ENCODE measurements around the gene RNF114.

Gene RNF114

GRCh38 chr20:49961413-49961812 is 25.2 kb downstream of the RNF114 start:
- no peak overlapping the region for H3K4me3 ChIP-seq (ENCODE audit: low read depth, low read length)
- TF ChIP-seq, protein P1, sequence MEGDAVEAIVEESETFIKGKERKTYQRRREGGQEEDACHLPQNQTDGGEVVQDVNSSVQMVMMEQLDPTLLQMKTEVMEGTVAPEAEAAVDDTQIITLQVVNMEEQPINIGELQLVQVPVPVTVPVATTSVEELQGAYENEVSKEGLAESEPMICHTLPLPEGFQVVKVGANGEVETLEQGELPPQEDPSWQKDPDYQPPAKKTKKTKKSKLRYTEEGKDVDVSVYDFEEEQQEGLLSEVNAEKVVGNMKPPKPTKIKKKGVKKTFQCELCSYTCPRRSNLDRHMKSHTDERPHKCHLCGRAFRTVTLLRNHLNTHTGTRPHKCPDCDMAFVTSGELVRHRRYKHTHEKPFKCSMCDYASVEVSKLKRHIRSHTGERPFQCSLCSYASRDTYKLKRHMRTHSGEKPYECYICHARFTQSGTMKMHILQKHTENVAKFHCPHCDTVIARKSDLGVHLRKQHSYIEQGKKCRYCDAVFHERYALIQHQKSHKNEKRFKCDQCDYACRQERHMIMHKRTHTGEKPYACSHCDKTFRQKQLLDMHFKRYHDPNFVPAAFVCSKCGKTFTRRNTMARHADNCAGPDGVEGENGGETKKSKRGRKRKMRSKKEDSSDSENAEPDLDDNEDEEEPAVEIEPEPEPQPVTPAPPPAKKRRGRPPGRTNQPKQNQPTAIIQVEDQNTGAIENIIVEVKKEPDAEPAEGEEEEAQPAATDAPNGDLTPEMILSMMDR (IDR thresholded peaks at IDR 0.05; ENCODE audit: low read depth, low read length): no peak

- TF ChIP-seq, protein P1 (IDR thresholded peaks at IDR 0.05; ENCODE audit: low read depth, low read length): peak; percentile 54
- no peak overlapping the region for H3K4me3 ChIP-seq (ENCODE audit: low read depth, low read length)
Observed at GRCh38 chr20:49964964-49965780, 29.0 kb downstream of the RNF114 start.

GRCh38 chr20:49965781-49966305 is 29.6 kb downstream of the RNF114 start:
- H3K4me3 ChIP-seq (ENCODE audit: low read depth, low read length): no peak overlapping the region
- TF ChIP-seq, protein P1 (IDR thresholded peaks at IDR 0.05; ENCODE audit: low read depth, low read length): no peak

DNA sequence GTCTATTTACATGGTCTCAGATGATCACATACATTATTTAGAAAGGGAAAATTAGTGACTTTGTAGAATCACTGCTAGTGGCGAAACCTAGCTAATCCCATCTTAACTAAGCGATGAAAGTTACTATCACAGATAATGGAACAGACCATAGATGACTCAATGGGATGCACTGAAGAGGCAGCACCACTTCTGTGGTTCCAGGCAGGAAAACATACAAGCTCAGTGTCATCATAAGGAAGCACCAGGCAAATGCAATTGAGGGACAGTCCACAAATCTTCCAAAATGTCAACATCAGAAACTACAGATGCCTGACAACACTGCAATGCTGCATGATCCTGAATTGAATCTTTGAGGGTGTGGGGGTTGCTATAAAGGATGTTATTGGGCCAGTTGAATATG is 30.7 kb downstream of the RNF114 start:
- no peak overlapping the region for H3K4me3 ChIP-seq (ENCODE audit: low read depth, low read length)
- TF ChIP-seq, protein P1 (IDR thresholded peaks at IDR 0.05; ENCODE audit: low read depth, low read length): no peak

DNA sequence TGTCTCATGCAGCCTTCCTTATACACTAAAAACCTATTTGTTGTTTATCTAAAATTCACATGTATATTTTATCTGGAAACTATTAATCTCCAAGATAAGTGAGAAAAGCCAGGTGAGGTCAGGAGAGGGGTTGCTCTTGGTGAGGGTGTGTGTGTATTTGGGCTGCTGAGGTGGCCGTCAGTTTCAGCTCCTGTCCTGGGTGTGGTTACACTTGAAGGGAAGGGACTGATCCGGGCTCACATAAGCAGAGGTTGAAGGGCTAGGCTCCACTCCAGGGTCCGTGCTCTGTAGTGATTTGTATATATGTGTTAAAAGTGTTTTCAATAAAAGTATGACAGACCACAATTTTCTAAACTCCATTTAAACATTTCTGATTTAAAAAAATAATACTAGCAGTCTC is 33.0 kb downstream of the RNF114 start:
- H3K4me3 ChIP-seq (ENCODE audit: low read depth, low read length): no peak overlapping the region
- TF ChIP-seq, protein P1 (IDR thresholded peaks at IDR 0.05; ENCODE audit: low read depth, low read length): no peak

- TF ChIP-seq, protein P1 (IDR thresholded peaks at IDR 0.05; ENCODE audit: low read depth, low read length): no peak
- no peak overlapping the region for H3K4me3 ChIP-seq (ENCODE audit: low read depth, low read length)
Observed at GRCh38 chr20:49969946-49970345, 33.7 kb downstream of the RNF114 start.

DNA sequence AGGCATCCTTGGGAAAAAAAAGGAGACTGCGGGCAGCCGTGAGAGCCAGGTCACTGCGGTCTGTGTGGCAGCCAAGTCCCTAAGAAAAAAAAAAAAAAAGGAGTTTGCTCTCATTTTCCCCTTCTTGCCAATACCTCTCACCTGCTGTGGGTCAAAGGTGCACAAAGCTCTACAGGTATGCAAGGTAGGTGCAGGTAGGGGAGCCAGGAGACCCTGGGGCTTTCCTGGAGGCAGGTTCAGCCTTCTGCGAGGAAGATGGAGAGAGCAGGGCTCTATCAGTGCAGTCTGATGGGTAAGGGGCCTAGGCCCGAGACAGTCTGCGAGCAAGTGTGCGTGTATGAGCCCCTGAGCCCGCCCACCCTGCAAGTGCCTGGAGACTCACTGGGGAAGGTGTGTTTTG is 34.3 kb downstream of the RNF114 start:
- TF ChIP-seq, protein P1 (IDR thresholded peaks at IDR 0.05; ENCODE audit: low read depth, low read length): no peak
- no peak overlapping the region for H3K4me3 ChIP-seq (ENCODE audit: low read depth, low read length)
